DND-41 (cell line): ENCODE measurements around the gene C1orf105.

Experiments
- CTCF ChIP-seq: IDR thresholded peaks from 2 replicates; pipeline ENCODE4 v1.5.1; 2012; ENCODE audit warnings: borderline replicate concordance, low read length, moderate library complexity, mild to moderate bottlenecking; ENCODE audit not compliant: poor library complexity, severe bottlenecking; ENCODE audit errors: extremely low read depth
- EZH2 ChIP-seq: IDR thresholded peaks from 3 replicates; pipeline ENCODE4 v1.6.1; 2012; ENCODE audit warnings: borderline replicate concordance, low read depth, mild to moderate bottlenecking, moderate library complexity, low read length, inconsistent platforms; ENCODE audit not compliant: severe bottlenecking

GRCh38 chr1:172406968-172407367, 13.5 kb upstream of the C1orf105 start:
- TF ChIP-seq CTCF (no peak), EZH2 (no peak)
